ENCODE results near the gene GSTK1.
A peak's percentile ranks its signal among the peaks of the same experiment; 100 is the strongest.

Gene GSTK1

DNA sequence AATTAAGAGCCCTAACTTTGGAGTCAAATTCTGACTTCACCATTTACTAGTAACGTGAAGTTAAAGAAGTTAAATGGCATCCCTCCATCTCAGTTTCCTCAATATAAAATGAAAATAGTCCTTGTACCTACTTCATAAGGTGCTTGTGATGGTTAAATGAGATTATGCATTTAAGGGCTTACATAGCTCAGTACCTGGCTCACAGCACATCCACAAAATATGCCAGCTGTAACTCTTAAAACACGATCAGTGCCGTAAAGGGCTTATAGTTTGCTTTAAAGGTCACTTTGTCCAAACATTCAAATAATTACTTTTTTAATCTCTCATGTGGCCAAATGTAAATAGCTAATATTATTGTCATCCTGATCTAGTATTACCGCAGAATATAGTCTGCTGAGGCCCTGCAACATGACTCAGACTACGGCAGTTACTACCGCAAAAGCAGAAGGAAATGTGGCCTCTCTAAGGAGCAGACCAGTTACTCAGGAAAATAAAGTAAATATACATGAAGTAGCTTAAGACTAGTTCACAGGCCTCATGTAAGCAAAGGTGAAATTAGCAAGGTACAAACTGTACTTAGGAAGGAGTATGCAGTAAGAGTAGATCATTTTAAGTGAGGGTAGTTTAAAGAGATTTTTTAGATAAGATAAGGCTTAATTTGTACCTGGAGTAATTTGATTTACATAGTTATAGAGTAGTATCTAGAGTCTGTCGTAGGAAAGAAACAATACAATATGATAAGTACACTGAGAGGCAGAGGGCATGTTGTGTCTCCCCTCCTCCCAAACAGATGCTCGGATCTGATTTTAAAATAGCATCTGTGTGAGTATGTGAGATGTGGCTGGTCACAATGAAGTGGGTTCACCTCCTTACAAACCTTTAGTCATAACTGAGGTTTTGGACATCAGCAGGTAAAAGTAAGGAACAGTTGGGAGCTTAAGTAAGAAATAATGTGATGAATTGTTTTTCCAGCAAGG, 38.0 kb downstream of the GSTK1 start:
- no peak for DNase-seq

DNA sequence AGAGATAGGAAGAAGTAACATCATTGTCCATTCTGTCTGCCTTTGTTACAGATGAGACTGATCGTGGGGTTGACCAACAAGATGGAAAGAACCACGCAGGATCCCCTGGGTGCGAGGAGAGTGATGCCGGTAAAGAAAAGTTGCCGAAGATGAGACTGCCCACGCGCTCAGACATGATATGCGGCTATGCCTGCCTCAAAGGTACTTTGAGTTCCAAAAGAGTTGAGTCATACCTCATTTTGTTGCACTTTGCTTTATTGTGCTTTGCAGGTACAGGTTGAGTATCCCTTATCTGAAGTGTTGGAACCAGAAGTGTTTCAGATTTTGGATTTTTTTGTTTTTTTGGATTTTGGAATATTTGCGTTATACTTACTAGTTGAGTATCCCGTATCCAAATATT, 40.5 kb downstream of the GSTK1 start:
- DNase-seq: no peak

DNA sequence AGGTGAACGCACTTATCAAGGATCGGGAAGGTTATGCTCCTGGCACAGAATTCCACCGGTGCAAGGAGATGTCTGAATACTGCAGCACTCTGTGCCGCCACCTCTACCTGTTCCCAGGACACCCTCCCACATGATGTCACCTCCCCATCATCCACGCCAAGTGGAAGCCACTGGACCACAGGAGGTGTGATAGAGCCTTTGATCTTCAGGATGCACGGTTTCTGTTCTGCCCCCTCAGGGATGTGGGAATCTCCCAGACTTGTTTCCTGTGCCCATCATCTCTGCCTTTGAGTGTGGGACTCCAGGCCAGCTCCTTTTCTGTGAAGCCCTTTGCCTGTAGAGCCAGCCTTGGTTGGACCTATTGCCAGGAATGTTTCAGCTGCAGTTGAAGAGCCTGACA, 41.7 kb downstream of the GSTK1 start:
- no peak for DNase-seq

DNA sequence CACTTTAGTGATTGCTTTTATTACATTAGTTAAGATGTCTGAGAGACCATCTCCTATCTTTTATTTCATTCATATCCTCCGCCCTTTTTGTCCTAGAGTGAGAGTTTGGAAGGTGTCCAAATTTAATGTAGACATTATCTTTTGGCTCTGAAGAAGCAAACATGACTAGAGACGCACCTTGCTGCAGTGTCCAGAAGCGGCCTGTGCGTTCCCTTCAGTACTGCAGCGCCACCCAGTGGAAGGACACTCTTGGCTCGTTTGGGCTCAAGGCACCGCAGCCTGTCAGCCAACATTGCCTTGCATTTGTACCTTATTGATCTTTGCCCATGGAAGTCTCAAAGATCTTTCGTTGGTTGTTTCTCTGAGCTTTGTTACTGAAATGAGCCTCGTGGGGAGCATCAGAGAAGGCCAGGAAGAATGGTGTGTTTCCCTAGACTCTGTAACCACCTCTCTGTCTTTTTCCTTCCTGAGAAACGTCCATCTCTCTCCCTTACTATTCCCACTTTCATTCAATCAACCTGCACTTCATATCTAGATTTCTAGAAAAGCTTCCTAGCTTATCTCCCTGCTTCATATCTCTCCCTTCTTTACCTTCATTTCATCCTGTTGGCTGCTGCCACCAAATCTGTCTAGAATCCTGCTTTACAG, 42.3 kb downstream of the GSTK1 start:
- DNase-seq: peak; percentile 29

DNA sequence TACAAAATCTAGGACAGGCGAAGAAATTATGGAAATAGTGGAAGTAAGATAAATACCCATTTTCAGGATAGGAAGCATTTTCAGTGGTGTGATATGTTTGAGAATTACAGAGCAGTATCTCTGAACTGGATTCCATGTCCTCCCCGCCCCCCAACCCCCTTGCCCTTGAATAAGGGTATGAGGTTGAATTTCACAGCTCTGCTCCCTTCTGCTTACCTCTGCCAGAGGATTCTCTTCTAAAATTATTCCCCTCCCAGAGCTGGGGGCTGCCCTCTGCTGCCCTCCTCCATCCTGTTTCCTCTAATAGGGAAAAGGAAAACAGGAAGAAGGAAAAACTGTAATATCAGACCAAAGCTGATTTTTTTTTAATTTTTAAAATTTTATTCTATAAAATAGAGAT, 45.4 kb downstream of the GSTK1 start:
- DNase-seq: no peak

DNA sequence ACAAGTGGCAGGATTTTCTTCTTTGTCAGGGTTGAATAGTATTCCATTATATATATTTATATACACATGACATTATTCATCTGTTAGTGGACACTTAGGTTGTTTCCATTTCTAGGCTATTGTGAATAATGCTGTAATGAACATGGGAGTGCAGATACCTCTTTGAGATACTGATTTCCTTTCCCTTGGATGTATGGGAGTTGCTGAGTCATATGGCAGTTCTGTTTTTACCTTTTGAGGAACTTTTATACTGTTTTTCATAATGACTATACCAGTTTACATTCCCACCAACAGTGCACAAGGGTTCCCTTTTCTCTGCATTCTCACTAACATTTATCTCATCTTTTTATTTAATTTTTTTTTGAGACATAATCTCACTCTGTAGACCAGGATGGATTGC, 50.9 kb downstream of the GSTK1 start:
- DNase-seq: no peak

DNA sequence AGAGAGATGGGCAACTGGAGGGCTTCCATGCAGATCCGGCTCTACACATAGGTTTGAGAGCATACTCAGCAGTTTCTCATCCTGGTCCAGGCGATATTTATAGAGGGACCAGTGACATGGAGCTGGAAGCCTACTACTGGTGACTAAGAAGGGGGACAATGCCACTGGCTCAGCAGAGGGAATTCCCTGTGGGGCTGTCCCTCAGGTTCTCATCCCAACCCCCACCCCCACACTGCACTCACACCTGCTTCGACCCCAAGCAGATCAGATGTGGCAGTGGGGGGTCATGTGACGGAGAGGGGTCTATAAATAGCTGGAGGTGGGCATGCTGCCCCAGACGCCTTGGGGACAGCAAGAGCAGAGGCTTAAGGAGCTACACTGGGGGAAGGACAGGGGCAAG, 52.5 kb downstream of the GSTK1 start, which contains the start of gene CLCN1:
TSS of gene CLCN1 (plus strand) at position 336 of the 400 bp plus-strand sequence. CDS start 102 bp downstream, outside the sequence.
- DNase-seq: no peak

DNA sequence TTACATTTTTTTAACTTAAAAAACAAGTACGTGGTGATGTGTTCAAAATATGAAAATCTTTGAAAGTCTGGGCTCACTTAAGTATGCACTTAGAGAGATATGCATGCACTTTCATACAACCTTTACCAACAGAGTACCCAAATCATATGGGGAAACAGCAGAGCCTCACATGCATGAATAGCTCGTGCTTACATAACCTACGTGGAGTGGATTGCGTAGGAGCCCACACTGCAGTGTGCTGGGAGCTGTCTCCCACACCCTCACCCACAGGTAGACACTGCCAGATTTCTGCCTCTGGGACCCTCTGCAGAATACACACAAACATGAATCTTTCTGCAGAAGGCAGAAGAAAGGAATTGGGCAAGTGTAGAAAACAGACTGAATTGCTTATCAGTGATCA, 53.3 kb downstream of the GSTK1 start:
- DNase-seq: no peak

DNA sequence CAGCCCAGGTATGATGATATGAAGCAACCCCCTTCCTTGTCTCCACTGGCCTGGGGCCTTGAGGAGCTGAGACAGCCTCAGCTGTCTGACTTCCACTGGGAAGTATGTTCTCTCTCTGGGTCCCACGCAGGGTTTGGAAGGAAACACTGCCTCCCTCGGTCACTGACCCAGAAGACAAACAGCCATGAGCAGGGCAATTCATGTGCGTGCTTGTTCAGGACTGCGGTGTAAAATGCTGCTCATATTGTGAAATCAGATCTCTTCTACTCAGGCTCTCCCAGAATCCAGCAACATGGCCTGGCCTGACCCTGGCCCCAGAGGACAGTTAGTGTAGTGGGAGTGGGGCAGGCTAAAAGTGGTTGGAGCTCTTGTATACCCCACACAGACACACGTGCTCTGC, 55.4 kb downstream of the GSTK1 start:
- DNase-seq: no peak

Data from NCI-H2227 treated with DMSO at 0.1 percent for 48 hours (cell line).